Transverse colon (tissue), 4 donors: Measurements from ENCODE around the gene PKD1. TPM values are rescaled to one million over a fixed set of nuclear protein-coding genes. Genes with fewer than 3 reads are reported as not detected.

Source experiments
- DNase-seq: peaks from one replicate; pipeline ENCODE4 v3.0.0-alpha.2; 2019
- H3K27ac ChIP-seq, 4 donors: fragments of 200-600 bp; sonication (generic); 2 replicates each; pipeline ENCODE4 v1.5.1; 2016 to 2018; ENCODE audit warnings: inconsistent platforms in 4 of 4
- H3K27me3 ChIP-seq: fragments of 200-600 bp; sonication (generic); 2 replicates; pipeline ENCODE4 v1.5.1; 2017; ENCODE audit warnings: inconsistent platforms
- H3K36me3 ChIP-seq, 4 donors: fragments of 200-600 bp; sonication (generic); 2 replicates each; pipeline ENCODE4 v1.5.1; 2017 to 2019; ENCODE audit warnings: inconsistent platforms in 4 of 4
- H3K4me1 ChIP-seq, 4 donors: fragments of 200-600 bp; sonication (generic); 2 replicates each; pipeline ENCODE4 v1.5.1; 2017 to 2020; ENCODE audit warnings: inconsistent platforms in 4 of 4
- H3K4me3 ChIP-seq, 4 donors: fragments of 200-600 bp; sonication (generic); 1 replicate in 1 of 4; 2 replicates in 3 of 4; pipeline versions ENCODE4 v1.5.1 to v1.6.1; 2017 to 2019; ENCODE audit warnings: inconsistent platforms in 4 of 4
- H3K9me3 ChIP-seq, 2 donors: fragments of 200-600 bp; sonication (generic); 2 replicates each; pipeline ENCODE4 v1.5.1; 2017 to 2019; ENCODE audit warnings: inconsistent platforms in 2 of 2
- EP300 ChIP-seq: sonication (generic); formaldehyde crosslinking; IDR thresholded peaks from one replicate; pipeline ENCODE4 v1.6.1; 2017; ENCODE audit warnings: antibody characterized with exemption, low read depth
- POLR2A ChIP-seq: fragments of 450-650 bp; IDR thresholded peaks from one replicate; pipeline ENCODE4 v1.6.1; 2016; ENCODE audit warnings: antibody characterized with exemption, mild to moderate bottlenecking, moderate library complexity
- POLR2AphosphoS5 ChIP-seq, 3 donors: sonication (generic); formaldehyde crosslinking; IDR thresholded peaks; one replicate each; pipeline ENCODE4 v1.6.1; 2016; ENCODE audit warnings: antibody characterized with exemption in 3 of 3
- WGBS, 2 donors: methylation state at CpG; one replicate each; pipeline ENCODE4 v1.1.5; 2018; ENCODE audit warnings: low coverage in 1 of 2; 5-methylcytosine and 5-hydroxymethylcytosine counted together
- in situ Hi-C, 4 donors: fragments of 200-750 bp; cut with MboI; loops; one replicate each; pipeline versions ENCODE4 v1.15.0 to v1.15.1; 2017; ENCODE audit warnings: low sequenced_read_pairs in 3 of 4, low pct_ligation_motif_present in 1 of 4, low pct_unique_long_range_greater_than_20kb in 1 of 4
- intact Hi-C: fragments of 100-400 bp; cut with DNase I; formaldehyde crosslinking; loops from one replicate; pipeline ENCODE4 v1.15.1; 2023; ENCODE audit warnings: low total_unique reads
- total RNA-seq, 4 donors: library from RNA; depleted of rRNA; stranded (reverse); fragments of >200 nt; gene quantifications; one replicate each; pipeline ENCODE4 v1.1.0, GENCODE V29; 2016
- TF ChIP-seq, protein P1 (sequence below), 5 experiments: fragments of 200-600 bp in 3 of 5; fragments of 450-650 bp in 2 of 5; sonication (generic) in 3 of 5; IDR thresholded peaks; 1 replicate in 2 of 5; 2 replicates in 3 of 5; pipeline ENCODE4 v1.5.1; 2016 to 2017; ENCODE audit warnings: antibody characterized with exemption in 5 of 5, inconsistent platforms in 3 of 5, mild to moderate bottlenecking in 2 of 5, moderate library complexity in 1 of 5

The PKD1 gene
- total RNA-seq, 4 donors from 2014 or later: 131 to 1,015 (median 289) TPM

GRCh38 chr16:2096853-2097595 lies 38.7 kb downstream of the PKD1 start:
- TF ChIP-seq POLR2AphosphoS5 (IDR thresholded peaks at IDR 0.05) (no peak), POLR2A (no peak), EP300 (no peak)
- TF ChIP-seq, protein P1, sequence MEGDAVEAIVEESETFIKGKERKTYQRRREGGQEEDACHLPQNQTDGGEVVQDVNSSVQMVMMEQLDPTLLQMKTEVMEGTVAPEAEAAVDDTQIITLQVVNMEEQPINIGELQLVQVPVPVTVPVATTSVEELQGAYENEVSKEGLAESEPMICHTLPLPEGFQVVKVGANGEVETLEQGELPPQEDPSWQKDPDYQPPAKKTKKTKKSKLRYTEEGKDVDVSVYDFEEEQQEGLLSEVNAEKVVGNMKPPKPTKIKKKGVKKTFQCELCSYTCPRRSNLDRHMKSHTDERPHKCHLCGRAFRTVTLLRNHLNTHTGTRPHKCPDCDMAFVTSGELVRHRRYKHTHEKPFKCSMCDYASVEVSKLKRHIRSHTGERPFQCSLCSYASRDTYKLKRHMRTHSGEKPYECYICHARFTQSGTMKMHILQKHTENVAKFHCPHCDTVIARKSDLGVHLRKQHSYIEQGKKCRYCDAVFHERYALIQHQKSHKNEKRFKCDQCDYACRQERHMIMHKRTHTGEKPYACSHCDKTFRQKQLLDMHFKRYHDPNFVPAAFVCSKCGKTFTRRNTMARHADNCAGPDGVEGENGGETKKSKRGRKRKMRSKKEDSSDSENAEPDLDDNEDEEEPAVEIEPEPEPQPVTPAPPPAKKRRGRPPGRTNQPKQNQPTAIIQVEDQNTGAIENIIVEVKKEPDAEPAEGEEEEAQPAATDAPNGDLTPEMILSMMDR (IDR thresholded peaks at IDR 0.05): no peak
- Histone ChIP-seq H3K4me3 (no peak overlapping the region), H3K27me3 (no peaks in the 10 kb centered on the region), H3K4me1 (peaks cover 4 to 14% (median 12%) of the 10 kb centered on the region in 4 donors), H3K27ac (no peak overlapping the region), H3K9me3 (no peaks in the 10 kb centered on the region), H3K36me3 (peaks cover 0 to 32% (median 2%) of the 10 kb centered on the region in 4 donors)
- in situ Hi-C loops (no loop called here), intact Hi-C loops (no loop called here)
- WGBS, 2 donors: 76% methylated on average over 16 of the region's 25 CpGs; no CpG with 5 or more reads in 1 of the 2 donors
- DNase-seq: no peak

DNA sequence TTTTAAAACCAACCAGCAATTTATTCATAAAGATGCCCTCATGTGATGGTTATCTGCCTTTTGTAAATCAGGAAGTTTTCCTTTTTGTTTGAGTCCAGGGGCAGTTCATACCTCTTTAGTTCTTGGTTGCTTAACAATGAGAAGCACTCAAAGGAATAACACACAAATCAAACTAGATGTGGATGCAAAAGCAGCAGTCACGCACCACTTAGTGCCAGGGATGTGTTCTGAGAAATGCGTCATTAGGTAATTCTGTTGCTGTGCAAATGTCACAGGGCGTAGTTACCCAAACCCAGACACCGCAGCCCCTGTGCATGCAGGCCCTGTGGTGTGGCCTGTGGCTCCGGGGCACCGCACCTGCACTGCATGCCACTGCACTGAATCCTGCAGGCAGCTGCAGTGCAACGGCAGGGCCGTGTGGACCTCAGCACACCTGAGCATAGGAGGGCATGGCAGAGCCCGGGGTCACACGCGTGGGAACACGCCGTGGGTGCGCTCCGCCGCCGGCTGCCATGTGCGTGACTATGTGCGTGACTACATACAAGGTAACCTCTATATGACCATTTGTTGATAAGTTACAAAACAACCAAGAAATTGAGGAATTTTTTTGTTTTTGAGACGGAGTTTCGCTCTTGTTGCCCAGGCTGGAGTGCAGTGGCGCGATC lies 39.6 kb downstream of the PKD1 start:
- no peak for DNase-seq
- Histone ChIP-seq H3K9me3 (no peaks in the 10 kb centered on the region), H3K27ac (no peak overlapping the region), H3K4me3 (no peak overlapping the region), H3K4me1 (peaks cover 4 to 21% (median 19%) of the 10 kb centered on the region in 4 donors), H3K27me3 (no peaks in the 10 kb centered on the region), H3K36me3 (peaks cover 0 to 32% (median 2%) of the 10 kb centered on the region in 4 donors)
- TF ChIP-seq, protein P1 (IDR thresholded peaks at IDR 0.05): no peak
- no peak for TF ChIP-seq EP300
- TF ChIP-seq POLR2AphosphoS5 (IDR thresholded peaks at IDR 0.05): no peak
- no peak for TF ChIP-seq POLR2A
- intact Hi-C loops (no loop called here), in situ Hi-C loops (no loop called here)
- WGBS, 2 donors: 92 to 98% methylated on average over 12 to 23 of the region's 23 CpGs

DNA sequence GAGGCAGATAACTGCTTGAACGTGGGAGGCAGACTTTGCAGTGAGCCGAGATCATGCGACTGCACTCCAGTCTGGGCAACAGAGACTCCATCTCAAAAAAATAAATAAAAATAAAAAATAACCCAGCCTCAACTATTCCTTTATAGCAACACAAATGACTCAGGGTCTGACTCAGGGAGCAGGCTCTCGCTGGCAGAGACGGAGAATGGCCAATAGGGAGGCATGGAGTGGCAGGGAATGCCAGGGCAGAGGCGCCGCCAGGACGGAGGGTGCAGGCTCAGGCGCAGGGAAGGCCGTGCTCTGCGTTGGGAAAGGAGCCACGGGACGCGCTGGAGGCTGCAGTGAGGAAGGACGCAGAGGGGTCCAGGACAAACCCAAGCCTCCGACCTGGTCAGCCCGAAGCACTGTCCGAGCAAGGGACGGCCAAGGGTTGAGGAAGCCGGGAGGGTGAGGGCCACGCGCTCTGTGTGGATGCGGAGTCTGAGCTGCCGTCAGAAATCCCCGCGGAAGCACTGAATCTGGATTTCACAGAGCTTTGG lies 40.3 kb downstream of the PKD1 start:
- Histone ChIP-seq H3K27me3 (no peaks in the 10 kb centered on the region), H3K9me3 (no peaks in the 10 kb centered on the region), H3K27ac (no peak overlapping the region), H3K4me1 (peaks cover 4 to 24% (median 21%) of the 10 kb centered on the region in 4 donors), H3K4me3 (no peak overlapping the region), H3K36me3 (peaks cover 0 to 32% (median 2%) of the 10 kb centered on the region in 4 donors)
- 87 to 95% methylated on average over 11 to 26 of the region's 26 CpGs for WGBS, 2 donors
- TF ChIP-seq EP300 (no peak), POLR2A (no peak), POLR2AphosphoS5 (IDR thresholded peaks at IDR 0.05) (no peak)
- TF ChIP-seq, protein P1 (IDR thresholded peaks at IDR 0.05): no peak
- intact Hi-C loops: no loop called here
- in situ Hi-C loops: no loop called here
- DNase-seq: no peak

GRCh38 chr16:2093793-2094192 lies 41.9 kb downstream of the PKD1 start:
- 87% methylated on average over 14 of the region's 15 CpGs; no CpG with 5 or more reads in 1 of the 2 donors for WGBS, 2 donors
- no peak for DNase-seq
- Histone ChIP-seq H3K27me3 (no peaks in the 10 kb centered on the region), H3K27ac (no peak overlapping the region), H3K4me1 (peaks cover 4 to 39% (median 27%) of the 10 kb centered on the region in 4 donors), H3K4me3 (no peak overlapping the region), H3K9me3 (no peaks in the 10 kb centered on the region), H3K36me3 (peaks cover 0 to 18% (median 4%) of the 10 kb centered on the region in 4 donors)
- TF ChIP-seq POLR2A: no peak
- no peak for TF ChIP-seq POLR2AphosphoS5 (IDR thresholded peaks at IDR 0.05)
- TF ChIP-seq, protein P1 (IDR thresholded peaks at IDR 0.05): no peak
- TF ChIP-seq EP300: no peak
- in situ Hi-C loops (no loop called here), intact Hi-C loops (no loop called here)
